Measurements from ENCODE around the gene APOA1.

DNA sequence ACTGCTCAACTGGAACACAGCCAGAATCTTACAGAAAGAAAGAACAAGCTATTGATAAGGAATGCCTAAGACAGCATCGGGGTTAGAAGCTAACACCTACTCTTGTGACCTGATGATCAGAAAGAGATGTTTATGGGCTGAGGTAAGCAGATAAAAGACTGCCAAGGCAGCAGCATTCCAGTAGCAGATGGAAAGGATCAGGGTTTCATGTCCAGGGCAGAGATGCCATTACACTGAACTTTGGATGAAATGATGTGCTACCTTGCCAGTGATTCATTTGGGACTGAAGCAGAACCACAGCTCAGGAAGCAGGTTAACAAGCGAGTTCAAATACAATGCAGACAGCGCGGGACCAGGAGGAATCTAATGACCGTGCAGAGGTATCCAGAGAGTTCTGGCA is 27.1 kb upstream of the APOA1 start:
- no peak for TF ChIP-seq POLR2A (IDR thresholded peaks at IDR 0.05)
- TF ChIP-seq, protein P1, sequence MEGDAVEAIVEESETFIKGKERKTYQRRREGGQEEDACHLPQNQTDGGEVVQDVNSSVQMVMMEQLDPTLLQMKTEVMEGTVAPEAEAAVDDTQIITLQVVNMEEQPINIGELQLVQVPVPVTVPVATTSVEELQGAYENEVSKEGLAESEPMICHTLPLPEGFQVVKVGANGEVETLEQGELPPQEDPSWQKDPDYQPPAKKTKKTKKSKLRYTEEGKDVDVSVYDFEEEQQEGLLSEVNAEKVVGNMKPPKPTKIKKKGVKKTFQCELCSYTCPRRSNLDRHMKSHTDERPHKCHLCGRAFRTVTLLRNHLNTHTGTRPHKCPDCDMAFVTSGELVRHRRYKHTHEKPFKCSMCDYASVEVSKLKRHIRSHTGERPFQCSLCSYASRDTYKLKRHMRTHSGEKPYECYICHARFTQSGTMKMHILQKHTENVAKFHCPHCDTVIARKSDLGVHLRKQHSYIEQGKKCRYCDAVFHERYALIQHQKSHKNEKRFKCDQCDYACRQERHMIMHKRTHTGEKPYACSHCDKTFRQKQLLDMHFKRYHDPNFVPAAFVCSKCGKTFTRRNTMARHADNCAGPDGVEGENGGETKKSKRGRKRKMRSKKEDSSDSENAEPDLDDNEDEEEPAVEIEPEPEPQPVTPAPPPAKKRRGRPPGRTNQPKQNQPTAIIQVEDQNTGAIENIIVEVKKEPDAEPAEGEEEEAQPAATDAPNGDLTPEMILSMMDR (IDR thresholded peaks at IDR 0.05), result no peak

Data from testis (tissue), 2 donors.